ENCODE measurements around the gene HERC2.

Gene HERC2

GRCh38 chr15:28094732-28095521 is 227.1 kb downstream of the HERC2 start:
- no peak for DNase-seq (ENCODE audit: low read depth)

- no peak for DNase-seq (ENCODE audit: low read depth)
Observed at GRCh38 chr15:28093752-28094535, 228.0 kb downstream of the HERC2 start.

GRCh38 chr15:28091313-28091712 is 230.7 kb downstream of the HERC2 start:
- DNase-seq (ENCODE audit: low read depth) = no peak

GRCh38 chr15:28086175-28086703 is 235.7 kb downstream of the HERC2 start:
- no peak for DNase-seq (ENCODE audit: low read depth)

GRCh38 chr15:28085489-28086174 is 236.3 kb downstream of the HERC2 start:
- no peak for DNase-seq (ENCODE audit: low read depth)

GRCh38 chr15:28084547-28084946 is 237.4 kb downstream of the HERC2 start:
- DNase-seq (ENCODE audit: low read depth) = no peak

GRCh38 chr15:28082891-28083684 is 238.9 kb downstream of the HERC2 start:
- no peak for DNase-seq (ENCODE audit: low read depth)

GRCh38 chr15:28081594-28081993 is 240.4 kb downstream of the HERC2 start:
- DNase-seq (ENCODE audit: low read depth) = no peak

GRCh38 chr15:28080386-28080785 is 241.6 kb downstream of the HERC2 start:
- DNase-seq (ENCODE audit: low read depth) = no peak

- DNase-seq (ENCODE audit: low read depth) = no peak
Observed at GRCh38 chr15:28079313-28079969, 242.5 kb downstream of the HERC2 start.

GRCh38 chr15:28078191-28078719 is 243.7 kb downstream of the HERC2 start:
- DNase-seq (ENCODE audit: low read depth) = no peak

GRCh38 chr15:28075573-28075972 is 246.4 kb downstream of the HERC2 start:
- no peak for DNase-seq (ENCODE audit: low read depth)

- no peak for DNase-seq (ENCODE audit: low read depth)
Observed at GRCh38 chr15:28068930-28069329, 253.0 kb downstream of the HERC2 start.

- no peak for DNase-seq (ENCODE audit: low read depth)
Observed at GRCh38 chr15:28066231-28066630, 255.7 kb downstream of the HERC2 start.
